Measurements from ENCODE around the gene P2RY14.
"Not testable (repeated sequence)": the region's sequence is repeated elsewhere in the genome, so short reads cannot be mapped to it uniquely, and the experiment has no call there.

The P2RY14 gene

GRCh38 chr3:151265866-151266265 is 12.5 kb downstream of the P2RY14 start:
- peaks cover 3 to 9% of the 10 kb centered on the region in 2 donors for H3K27me3 Mint-ChIP-seq
- DNase-seq: no peak
- no peak overlapping the region for H3K4me3 Mint-ChIP-seq
- H3K36me3 Mint-ChIP-seq (ENCODE audit: insufficient read depth): peaks cover 9% of the 10 kb centered on the region
- peaks cover 5 to 9% of the 10 kb centered on the region in 2 donors for H3K4me1 Mint-ChIP-seq (ENCODE audit: low read depth in 2 of 2)
- ATAC-seq (replicated peaks): peak; percentile 40
- H3K27ac Mint-ChIP-seq: peak overlapping the region in 1 of 2 donors; percentile 49
- no peaks in the 10 kb centered on the region for H3K9me3 Mint-ChIP-seq

- DNase-seq: no peak
- no peak for ATAC-seq (replicated peaks)
- Mint-ChIP-seq H3K4me1 (ENCODE audit: low read depth in 2 of 2) (peaks cover 5 to 9% of the 10 kb centered on the region in 2 donors), H3K27me3 (peaks cover 10 to 12% of the 10 kb centered on the region in 2 donors), H3K4me3 (no peak overlapping the region), H3K9me3 (no peaks in the 10 kb centered on the region), H3K36me3 (ENCODE audit: insufficient read depth) (peaks cover 9% of the 10 kb centered on the region), H3K27ac (peak overlapping the region in 1 of 2 donors; percentile 49)
Observed at GRCh38 chr3:151265166-151265565, 13.2 kb downstream of the P2RY14 start.

DNA sequence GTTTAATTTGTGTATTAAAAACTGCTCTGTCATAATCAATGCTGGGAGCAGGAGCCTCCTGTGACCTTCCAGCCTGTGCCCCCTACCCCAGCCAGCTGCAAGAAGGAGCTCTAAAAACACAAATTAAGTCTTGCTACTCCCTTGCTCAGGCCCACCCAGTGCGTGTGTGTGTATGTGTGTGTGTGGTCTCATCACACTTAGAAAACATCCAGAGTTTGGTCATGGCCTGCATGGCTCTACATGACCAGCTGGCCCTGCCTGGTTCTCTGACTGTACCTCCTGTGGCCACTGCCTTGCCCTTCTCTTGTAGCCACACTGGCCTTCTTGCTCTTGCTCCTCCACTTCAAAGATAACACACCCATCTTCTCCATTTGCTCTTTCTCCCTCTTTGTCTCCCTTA is 13.7 kb downstream of the P2RY14 start:
- H3K27ac Mint-ChIP-seq: no peak overlapping the region
- peaks cover 3 to 9% of the 10 kb centered on the region in 2 donors for H3K4me1 Mint-ChIP-seq (ENCODE audit: low read depth in 2 of 2)
- peaks cover 16% of the 10 kb centered on the region in 2 donors for H3K27me3 Mint-ChIP-seq
- no peaks in the 10 kb centered on the region for H3K9me3 Mint-ChIP-seq
- DNase-seq: no peak
- ATAC-seq (replicated peaks): no peak
- H3K36me3 Mint-ChIP-seq (ENCODE audit: insufficient read depth): peaks cover 9% of the 10 kb centered on the region
- no peak overlapping the region for H3K4me3 Mint-ChIP-seq

DNA sequence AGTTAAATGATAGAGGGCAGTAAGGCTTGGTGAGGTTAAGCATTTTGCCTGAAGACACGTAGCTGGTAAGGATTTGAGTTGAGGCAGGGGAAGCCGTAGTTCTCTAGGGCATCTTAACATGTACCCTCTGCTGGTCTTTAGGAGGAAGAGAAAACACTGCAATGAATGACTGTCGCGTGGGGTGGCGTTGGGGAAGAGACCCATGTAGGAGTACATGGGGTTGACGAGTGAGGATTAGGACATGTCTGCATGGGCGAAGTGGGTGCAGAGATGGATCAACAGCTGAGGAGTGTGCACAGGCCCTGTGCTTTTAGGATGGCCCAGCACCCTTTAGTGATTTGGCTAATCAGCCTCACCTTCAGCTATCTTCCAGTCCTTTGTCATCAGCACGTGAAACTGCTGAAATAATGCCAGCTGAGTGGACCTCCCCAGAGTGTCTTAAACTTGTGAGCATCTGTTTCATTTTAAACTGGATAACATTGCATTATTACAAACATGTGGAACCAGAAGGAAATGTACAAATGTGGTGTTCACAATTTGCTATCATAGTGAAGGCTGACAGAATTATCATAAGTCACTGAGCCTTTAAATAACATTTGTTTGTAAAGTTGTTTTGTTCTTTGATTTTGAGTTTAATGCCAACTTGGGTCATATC is 15.3 kb downstream of the P2RY14 start:
- H3K27me3 Mint-ChIP-seq: peaks cover 18 to 20% of the 10 kb centered on the region in 2 donors
- DNase-seq (no peak), ATAC-seq (replicated peaks) (no peak)
- H3K36me3 Mint-ChIP-seq (ENCODE audit: insufficient read depth): peaks cover 3% of the 10 kb centered on the region
- H3K9me3 Mint-ChIP-seq: no peaks in the 10 kb centered on the region
- H3K27ac Mint-ChIP-seq: no peak overlapping the region
- no peaks in the 10 kb centered on the region for H3K4me1 Mint-ChIP-seq (ENCODE audit: low read depth in 2 of 2)
- H3K4me3 Mint-ChIP-seq: no peak overlapping the region

DNA sequence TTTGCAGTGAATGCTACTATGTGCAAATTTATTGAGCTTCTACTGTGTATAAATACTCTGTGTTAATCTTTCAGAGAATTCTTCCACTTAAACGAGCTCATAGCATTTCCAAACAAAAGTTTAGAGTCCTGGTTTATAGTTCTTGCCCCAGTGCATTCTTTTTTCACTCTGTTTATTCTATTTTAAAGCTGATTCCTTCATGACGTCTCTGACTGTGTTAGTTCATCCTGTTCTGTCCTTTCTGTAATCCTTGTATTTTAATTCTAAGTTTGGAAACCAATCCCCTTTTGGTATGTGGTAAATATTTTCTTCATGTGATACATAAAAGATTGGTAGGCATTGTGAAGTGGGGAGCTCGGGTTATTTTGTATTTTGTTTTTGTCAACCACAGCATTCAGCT is 18.7 kb downstream of the P2RY14 start:
- Mint-ChIP-seq H3K4me3 (no peak overlapping the region), H3K36me3 (ENCODE audit: insufficient read depth) (peaks cover 3% of the 10 kb centered on the region), H3K9me3 (no peaks in the 10 kb centered on the region), H3K27me3 (peaks cover 18 to 26% of the 10 kb centered on the region in 2 donors), H3K27ac (no peak overlapping the region), H3K4me1 (ENCODE audit: low read depth in 2 of 2) (no peaks in the 10 kb centered on the region)
- DNase-seq: no peak
- ATAC-seq (replicated peaks): no peak

GRCh38 chr3:151256749-151257148 is 21.6 kb downstream of the P2RY14 start:
- no peaks in the 10 kb centered on the region for H3K4me1 Mint-ChIP-seq (ENCODE audit: low read depth in 2 of 2)
- H3K36me3 Mint-ChIP-seq (ENCODE audit: insufficient read depth): peaks cover 3% of the 10 kb centered on the region
- H3K9me3 Mint-ChIP-seq: no peaks in the 10 kb centered on the region
- no peak for DNase-seq
- H3K27me3 Mint-ChIP-seq: peaks cover 18 to 24% of the 10 kb centered on the region in 2 donors
- H3K27ac Mint-ChIP-seq: no peak overlapping the region
- no peak for ATAC-seq (replicated peaks)
- no peak overlapping the region for H3K4me3 Mint-ChIP-seq

DNA sequence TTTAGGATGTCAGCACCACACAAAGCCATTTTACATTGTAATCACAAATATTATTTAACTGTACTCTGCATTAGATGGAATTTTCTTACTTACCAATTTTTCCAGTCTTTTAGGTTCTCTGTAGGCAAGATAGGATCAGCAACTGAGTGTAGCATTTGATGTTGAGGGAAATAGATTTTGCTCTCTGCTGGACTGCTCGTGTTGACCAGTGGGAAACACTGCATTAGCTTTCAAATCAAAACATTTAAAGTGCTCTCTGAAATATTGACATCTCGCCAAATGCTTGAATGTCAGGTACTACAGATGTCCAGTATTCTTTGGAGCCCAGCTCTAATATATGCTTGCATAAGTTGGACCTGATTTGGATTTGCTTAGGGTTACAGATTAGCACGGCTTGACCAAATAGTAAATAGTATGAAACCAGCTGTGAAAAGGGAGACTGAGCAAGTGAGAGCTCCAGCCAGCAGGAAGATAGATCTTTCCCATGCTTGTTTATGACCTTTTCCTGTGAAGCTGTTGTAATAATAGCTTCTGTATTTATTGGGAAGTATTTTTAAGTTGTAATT is 29.5 kb downstream of the P2RY14 start:
- Mint-ChIP-seq H3K27ac (no peak overlapping the region), H3K27me3 (peaks cover 8 to 15% of the 10 kb centered on the region in 2 donors)

DNA sequence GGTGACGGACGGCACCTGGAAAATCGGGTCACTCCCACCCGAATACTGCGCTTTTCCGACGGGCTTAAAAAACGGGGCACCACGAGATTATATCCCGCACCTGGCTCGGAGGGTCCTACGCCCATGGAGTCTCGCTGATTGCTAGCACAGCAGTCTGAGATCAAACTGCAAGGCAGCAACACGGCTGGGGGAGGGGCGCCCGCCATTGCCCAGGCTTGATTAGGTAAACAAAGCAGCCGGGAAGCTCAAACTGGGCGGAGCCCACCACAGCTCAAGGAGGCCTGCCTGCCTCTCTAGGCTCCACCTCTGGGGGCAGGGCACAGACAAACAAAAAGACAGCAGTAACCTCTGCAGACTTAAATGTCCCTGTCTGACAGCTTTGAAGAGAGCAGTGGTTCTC is 36.3 kb downstream of the P2RY14 start:
- not testable (repeated sequence) for ATAC-seq (replicated peaks); DNase-seq; H3K4me3 Mint-ChIP-seq; H3K36me3 Mint-ChIP-seq (ENCODE audit: insufficient read depth); H3K27ac Mint-ChIP-seq; H3K4me1 Mint-ChIP-seq (ENCODE audit: low read depth in 2 of 2); H3K9me3 Mint-ChIP-seq; H3K27me3 Mint-ChIP-seq

More for the DNA sequence above, 29.5 kb downstream of the P2RY14 start:
- DNase-seq: no peak
- Mint-ChIP-seq H3K4me3 (no peak overlapping the region), H3K4me1 (ENCODE audit: low read depth in 2 of 2) (no peaks in the 10 kb centered on the region), H3K36me3 (ENCODE audit: insufficient read depth) (no peaks in the 10 kb centered on the region), H3K9me3 (no peaks in the 10 kb centered on the region)
- ATAC-seq (replicated peaks): no peak

- ATAC-seq (replicated peaks) (no peak), DNase-seq (no peak)
- Mint-ChIP-seq H3K4me3 (no peak overlapping the region), H3K4me1 (ENCODE audit: low read depth in 2 of 2) (peaks cover 0 to 2% of the 10 kb centered on the region in 2 donors), H3K36me3 (ENCODE audit: insufficient read depth) (peaks cover 9% of the 10 kb centered on the region), H3K27me3 (peaks cover 0 to 10% of the 10 kb centered on the region in 2 donors), H3K27ac (no peak overlapping the region), H3K9me3 (no peaks in the 10 kb centered on the region)
Observed at GRCh38 chr3:151236736-151237135, 41.6 kb downstream of the P2RY14 start.

GRCh38 chr3:151236316-151236715 is 42.0 kb downstream of the P2RY14 start:
- Mint-ChIP-seq H3K36me3 (ENCODE audit: insufficient read depth) (peaks cover 9% of the 10 kb centered on the region), H3K4me1 (ENCODE audit: low read depth in 2 of 2) (peaks cover 0 to 3% of the 10 kb centered on the region in 2 donors), H3K27ac (no peak overlapping the region), H3K27me3 (peaks cover 0 to 10% of the 10 kb centered on the region in 2 donors), H3K9me3 (no peaks in the 10 kb centered on the region), H3K4me3 (no peak overlapping the region)
- DNase-seq (no peak), ATAC-seq (replicated peaks) (no peak)

DNA sequence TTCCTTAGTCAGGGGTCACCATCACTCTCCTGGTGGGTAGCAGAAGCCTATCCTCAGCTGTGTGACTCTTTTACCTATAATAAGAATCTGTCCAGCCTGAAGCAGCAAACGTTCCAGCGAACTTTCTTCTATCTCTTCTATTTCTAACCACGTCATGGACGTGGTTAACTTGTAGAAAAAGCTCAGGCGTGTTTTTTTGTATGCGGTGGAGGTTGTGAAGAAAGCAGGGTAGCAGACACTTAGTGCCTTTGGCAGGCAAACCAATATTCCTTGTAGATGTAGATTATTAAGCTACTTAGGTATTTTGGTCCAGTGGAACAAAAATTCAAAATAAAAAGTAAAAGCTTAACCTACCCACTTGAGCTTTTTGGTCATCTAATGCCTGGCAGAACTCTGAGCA is 43.5 kb downstream of the P2RY14 start:
- Mint-ChIP-seq H3K4me1 (ENCODE audit: low read depth in 2 of 2) (peaks cover 4 to 8% of the 10 kb centered on the region in 2 donors), H3K36me3 (ENCODE audit: insufficient read depth) (peaks cover 4% of the 10 kb centered on the region), H3K27me3 (peaks cover 0 to 10% of the 10 kb centered on the region in 2 donors), H3K9me3 (no peaks in the 10 kb centered on the region), H3K27ac (no peak overlapping the region), H3K4me3 (no peak overlapping the region)
- ATAC-seq (replicated peaks) (peak; percentile 35), DNase-seq (no peak)

DNA sequence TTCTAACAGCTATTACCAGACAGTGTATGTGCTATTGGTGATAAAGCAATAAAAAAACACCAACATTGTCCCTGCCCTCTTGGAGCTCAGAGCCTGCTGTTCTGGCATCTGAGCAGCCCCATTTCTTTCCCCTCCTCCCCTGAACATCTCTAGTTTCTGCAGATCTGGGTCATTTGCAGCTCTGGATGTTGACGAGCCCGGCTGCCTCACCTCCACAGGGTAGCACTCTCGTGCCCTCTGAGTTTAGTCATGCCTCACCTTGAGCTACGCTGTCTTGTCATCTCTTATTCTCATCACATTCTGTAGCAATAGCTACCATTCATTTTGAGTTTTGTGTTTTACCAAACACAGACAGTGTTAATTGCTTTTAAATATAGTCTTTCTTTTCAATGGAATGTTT is 45.4 kb downstream of the P2RY14 start:
- Mint-ChIP-seq H3K9me3 (no peaks in the 10 kb centered on the region), H3K4me3 (no peak overlapping the region), H3K27me3 (peaks cover 0 to 10% of the 10 kb centered on the region in 2 donors), H3K27ac (peak overlapping the region in 1 of 2 donors; percentile 5), H3K4me1 (ENCODE audit: low read depth in 2 of 2) (peaks cover 9 to 12% of the 10 kb centered on the region in 2 donors), H3K36me3 (ENCODE audit: insufficient read depth) (peaks cover 3% of the 10 kb centered on the region)
- DNase-seq (no peak), ATAC-seq (replicated peaks) (peak; percentile 58)

- not testable (repeated sequence) for H3K4me3 Mint-ChIP-seq; H3K9me3 Mint-ChIP-seq; ATAC-seq (replicated peaks); H3K36me3 Mint-ChIP-seq (ENCODE audit: insufficient read depth); H3K27ac Mint-ChIP-seq; H3K27me3 Mint-ChIP-seq; DNase-seq
- peaks cover 15 to 18% of the 10 kb centered on the region in 2 donors for H3K4me1 Mint-ChIP-seq (ENCODE audit: low read depth in 2 of 2)
Observed at GRCh38 chr3:151232403-151232802, 45.9 kb downstream of the P2RY14 start.

GRCh38 chr3:151230646-151231045 is 47.7 kb downstream of the P2RY14 start:
- ATAC-seq (replicated peaks) (peak; percentile 10), DNase-seq (no peak)
- peaks cover 21 to 24% of the 10 kb centered on the region in 2 donors for H3K4me1 Mint-ChIP-seq (ENCODE audit: low read depth in 2 of 2)
- H3K4me3 Mint-ChIP-seq: peak overlapping the region in 1 of 2 donors; percentile 36
- H3K9me3 Mint-ChIP-seq: no peaks in the 10 kb centered on the region
- H3K27ac Mint-ChIP-seq: peak overlapping the region; percentile 6 to 49
- peaks cover 3% of the 10 kb centered on the region for H3K36me3 Mint-ChIP-seq (ENCODE audit: insufficient read depth)
- peaks cover 0 to 10% of the 10 kb centered on the region in 2 donors for H3K27me3 Mint-ChIP-seq
